MG63 (cell line): ENCODE measurements around the gene MEIS2. TPM values are rescaled to one million over a fixed set of nuclear protein-coding genes. Genes with fewer than 3 reads are reported as not detected.

Experiments
- DNase-seq: peaks from one replicate; pipeline ENCODE4 v3.0.0-alpha.2; 2020
- H3K27me3 ChIP-seq: fragments of 250-450 bp; sonication (Bioruptor Pico); 2 replicates; pipeline ENCODE4 v1.5.1; 2020; ENCODE audit warnings: mild to moderate bottlenecking, moderate library complexity
- H3K36me3 ChIP-seq: fragments of 250-450 bp; sonication (Bioruptor Pico); 2 replicates; pipeline ENCODE4 v1.5.1; 2020; ENCODE audit warnings: mild to moderate bottlenecking, moderate library complexity
- H3K4me3 ChIP-seq: fragments of 250-450 bp; sonication (Bioruptor Pico); 2 replicates; pipeline ENCODE4 v1.5.1; 2020; ENCODE audit warnings: mild to moderate bottlenecking, moderate library complexity
- H3K9me3 ChIP-seq: fragments of 250-450 bp; sonication (Bioruptor Pico); 2 replicates; pipeline ENCODE4 v1.5.1; 2020; ENCODE audit warnings: mild to moderate bottlenecking, moderate library complexity
- total RNA-seq: library from RNA; depleted of rRNA; stranded (reverse); fragments of >200 nt; shearing (Covaris generic); gene quantifications from 2 replicates; pipeline ENCODE4 v1.2.3, GENCODE V29; 2014; ENCODE audit warnings: low replicate concordance

Gene MEIS2
- total RNA-seq, 1 experiment from 2014 or later, result 2.0 TPM

DNA sequence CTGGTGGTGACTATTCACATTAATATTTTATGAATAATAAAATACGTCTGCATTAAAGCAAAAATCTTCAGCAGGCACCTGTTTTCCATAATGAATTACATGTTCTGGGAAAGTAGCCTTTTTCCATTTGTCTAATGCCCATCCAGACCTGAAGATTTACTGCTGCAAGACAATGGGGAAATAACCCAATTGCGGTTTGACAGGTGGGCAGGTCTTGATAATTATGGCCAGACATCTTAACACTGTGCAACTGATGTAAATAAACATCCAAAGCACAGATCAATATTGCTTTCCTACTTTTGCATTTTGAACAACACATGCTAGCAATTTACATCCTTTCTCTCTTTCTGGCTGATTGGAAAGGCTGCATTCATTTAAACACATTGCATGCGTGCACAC lies 173.9 kb downstream of the MEIS2 start:
- H3K36me3 ChIP-seq, result no peaks in the 10 kb centered on the region
- DNase-seq, result no peak
- no peak overlapping the region for H3K4me3 ChIP-seq
- H3K27me3 ChIP-seq, result no peaks in the 10 kb centered on the region
- no peaks in the 10 kb centered on the region for H3K9me3 ChIP-seq

DNA sequence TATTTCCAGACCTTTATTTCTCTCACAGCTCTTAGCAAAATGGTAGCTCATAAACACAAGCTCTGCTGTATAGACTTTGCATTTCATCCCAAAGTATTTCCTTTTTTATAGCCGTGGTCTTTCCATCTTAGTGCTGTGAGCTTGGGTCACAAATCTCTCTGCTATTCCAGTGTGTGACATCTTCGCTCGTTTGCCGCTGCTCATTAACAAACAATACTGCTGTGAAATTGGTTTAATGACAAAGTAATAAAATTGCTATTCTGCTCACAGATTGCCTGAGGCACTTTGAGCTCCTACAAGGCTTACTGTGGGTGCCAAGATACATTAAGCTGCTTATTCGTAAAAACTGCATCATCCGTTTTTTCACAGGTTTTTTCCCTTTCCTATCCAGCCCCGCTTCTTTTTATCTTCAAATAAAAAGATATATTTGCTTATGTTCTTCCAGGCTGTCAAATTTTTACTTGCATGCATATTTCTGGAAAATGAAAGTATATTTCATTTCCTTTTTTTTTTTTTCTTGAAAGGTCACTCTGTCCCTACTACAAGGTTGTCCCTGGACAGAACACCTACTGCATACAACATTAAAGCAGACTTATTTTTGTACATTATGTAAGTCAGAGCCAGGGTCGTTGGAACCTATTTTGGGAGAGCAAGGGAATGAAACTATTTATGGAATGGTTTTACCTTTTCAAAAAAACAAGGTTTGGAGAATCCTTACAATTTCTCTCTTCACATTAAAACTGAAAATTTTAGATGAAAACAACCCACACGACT lies 174.5 kb downstream of the MEIS2 start:
- H3K9me3 ChIP-seq, result no peaks in the 10 kb centered on the region
- no peak for DNase-seq
- H3K27me3 ChIP-seq, result no peaks in the 10 kb centered on the region
- H3K36me3 ChIP-seq, result no peaks in the 10 kb centered on the region
- no peak overlapping the region for H3K4me3 ChIP-seq

DNA sequence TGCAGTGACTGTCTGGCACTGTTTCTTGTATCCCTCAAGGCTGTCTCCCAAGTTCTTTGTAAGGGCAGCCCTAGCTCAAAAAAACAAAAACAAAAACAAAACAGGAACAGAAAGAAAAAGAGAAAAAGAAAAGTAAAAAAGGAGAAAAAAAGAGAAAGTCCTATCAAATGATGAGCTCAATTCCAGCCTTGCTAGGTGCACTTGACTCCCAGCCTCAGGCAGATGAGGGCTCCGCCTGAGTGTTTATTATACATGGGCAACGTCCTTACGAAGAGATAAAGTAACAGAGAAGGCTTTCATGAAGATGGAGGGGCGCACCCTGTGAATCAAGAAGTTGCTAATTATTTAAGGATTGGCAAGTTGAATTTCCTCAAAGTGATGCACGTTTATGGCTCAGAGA lies 175.3 kb downstream of the MEIS2 start:
- Histone ChIP-seq H3K27me3 (no peaks in the 10 kb centered on the region), H3K36me3 (no peaks in the 10 kb centered on the region), H3K9me3 (no peaks in the 10 kb centered on the region), H3K4me3 (no peak overlapping the region)
- no peak for DNase-seq

DNA sequence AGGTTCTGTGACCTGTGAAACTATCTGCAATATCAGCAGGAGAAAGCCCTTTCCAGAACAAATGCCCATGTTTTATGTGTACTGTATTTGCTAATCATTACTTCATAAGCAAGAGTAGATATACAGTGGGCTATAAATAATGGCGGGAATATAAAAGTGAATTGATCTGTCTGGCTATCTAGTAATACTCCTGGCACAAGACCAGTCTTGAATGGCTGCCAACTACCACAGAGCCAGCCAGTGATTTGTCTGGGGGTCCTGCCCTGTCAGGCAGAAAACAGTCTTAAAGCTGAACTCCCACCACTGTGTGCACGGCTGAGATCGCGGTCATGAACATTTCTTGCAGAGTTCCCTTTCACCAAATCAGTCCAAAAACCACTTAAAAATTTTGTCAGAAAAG lies 176.3 kb downstream of the MEIS2 start:
- Histone ChIP-seq H3K4me3 (no peak overlapping the region), H3K27me3 (no peaks in the 10 kb centered on the region), H3K9me3 (no peaks in the 10 kb centered on the region), H3K36me3 (no peaks in the 10 kb centered on the region)
- DNase-seq, result no peak

DNA sequence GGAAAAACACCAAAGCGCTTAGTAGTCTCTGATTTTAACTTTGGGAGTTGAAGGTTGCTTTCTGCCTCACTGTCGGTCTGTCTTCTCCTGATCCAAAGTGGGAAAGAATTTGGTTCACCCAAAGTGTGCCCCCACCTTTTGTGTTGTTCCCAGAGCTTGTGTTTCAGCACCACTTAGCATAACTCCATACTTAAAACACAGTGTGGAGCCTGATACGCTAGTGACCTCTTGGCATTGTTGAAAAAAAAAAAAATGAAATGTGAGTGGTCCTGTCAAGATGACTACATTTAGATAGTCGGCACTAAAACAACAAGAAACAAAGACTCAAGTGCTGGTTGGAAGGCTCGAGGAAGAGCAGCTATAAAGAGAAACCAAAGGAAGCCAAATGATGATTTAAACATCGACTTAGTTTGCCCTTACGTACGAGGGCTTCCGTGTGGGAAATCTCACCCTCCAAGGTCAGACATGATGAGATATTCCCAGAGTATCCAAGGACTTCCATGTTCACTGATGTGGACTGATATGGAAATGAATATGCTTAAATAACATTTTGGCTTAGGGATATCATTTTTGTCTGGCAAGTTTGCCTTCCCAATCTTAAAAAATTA lies 178.8 kb downstream of the MEIS2 start:
- Histone ChIP-seq H3K27me3 (no peaks in the 10 kb centered on the region), H3K9me3 (no peaks in the 10 kb centered on the region), H3K4me3 (no peak overlapping the region), H3K36me3 (no peaks in the 10 kb centered on the region)
- no peak for DNase-seq

DNA sequence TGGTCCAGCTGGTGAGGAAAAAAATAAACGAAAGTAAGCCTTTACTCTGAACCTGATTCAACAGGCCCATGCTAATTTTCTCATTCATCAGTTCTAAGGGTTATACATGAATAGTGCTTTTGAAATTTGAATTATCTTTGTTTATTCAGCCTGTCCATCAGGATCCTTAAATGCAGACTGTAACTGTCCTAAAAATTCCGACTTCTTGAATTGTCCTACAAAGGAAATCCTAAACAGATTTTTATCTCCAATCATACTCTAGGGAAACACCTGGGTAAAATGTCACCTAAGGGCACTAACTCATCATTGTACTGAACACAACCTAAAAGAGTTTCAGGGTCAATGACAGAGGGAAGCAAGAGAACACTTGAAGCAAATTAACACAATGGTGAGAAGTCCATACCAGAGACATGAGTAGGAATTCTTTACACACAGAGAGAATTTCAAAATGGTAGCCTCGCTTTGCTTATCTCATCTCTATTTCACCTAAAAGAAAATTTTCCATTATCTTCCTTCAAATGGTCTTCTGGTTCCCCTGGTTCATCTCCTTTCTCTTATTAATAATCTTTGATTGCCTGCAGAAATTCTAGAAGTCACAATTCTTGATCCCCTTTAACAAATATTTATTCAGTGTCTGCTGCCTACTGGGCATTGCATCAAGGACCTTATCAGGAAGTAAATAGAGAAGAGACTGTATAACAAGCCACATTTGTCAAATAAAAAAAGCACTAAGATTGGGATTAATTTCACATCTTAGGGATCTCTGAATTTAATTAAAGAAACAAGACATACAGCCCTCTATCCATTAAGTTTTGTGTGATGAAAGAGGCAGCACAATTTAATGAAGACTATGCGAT lies 182.7 kb downstream of the MEIS2 start:
- DNase-seq, result no peak
- Histone ChIP-seq H3K9me3 (no peaks in the 10 kb centered on the region), H3K4me3 (no peak overlapping the region), H3K27me3 (no peaks in the 10 kb centered on the region), H3K36me3 (no peaks in the 10 kb centered on the region)

DNA sequence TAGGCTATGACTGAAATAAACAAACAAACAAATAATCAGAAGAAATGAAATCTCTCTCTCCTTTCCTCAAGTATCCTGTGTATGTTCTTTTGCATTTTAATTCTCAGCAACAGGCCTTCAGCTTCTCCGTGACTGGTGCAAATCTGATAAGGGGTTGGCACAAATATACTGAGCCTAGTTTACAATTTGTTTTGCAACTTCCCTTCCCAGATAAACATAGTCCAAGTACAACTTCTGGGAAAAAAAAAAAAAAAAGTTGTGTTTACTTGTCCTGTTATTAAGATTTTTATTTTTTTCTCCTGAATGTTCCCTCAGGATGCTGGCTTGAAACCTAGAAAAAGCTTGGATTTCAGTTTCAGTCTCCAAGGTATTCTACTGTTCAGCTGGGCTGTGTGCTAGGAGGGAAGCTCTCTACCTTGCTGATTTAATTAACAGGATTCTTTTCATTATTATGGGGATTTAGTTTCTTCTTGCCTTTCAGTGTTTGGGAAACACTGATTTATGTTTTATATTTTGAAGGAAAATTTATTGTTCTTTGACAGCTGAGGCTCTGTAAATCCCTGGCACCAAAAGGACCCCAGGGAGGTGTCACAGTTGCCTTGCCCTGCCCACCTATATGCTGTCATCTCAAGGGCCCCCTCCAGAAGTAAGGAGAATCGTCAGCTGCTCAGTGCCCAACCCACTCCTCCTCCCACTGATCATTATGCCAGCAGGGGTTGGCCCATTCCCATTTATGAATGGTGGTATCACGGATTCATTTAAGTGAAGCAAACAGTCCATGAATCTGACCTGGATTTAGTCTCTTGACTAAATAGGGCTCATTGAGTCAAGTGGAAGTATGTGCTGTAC lies 185.2 kb downstream of the MEIS2 start:
- Histone ChIP-seq H3K4me3 (no peak overlapping the region), H3K27me3 (no peaks in the 10 kb centered on the region), H3K9me3 (no peaks in the 10 kb centered on the region), H3K36me3 (no peaks in the 10 kb centered on the region)
- DNase-seq, result no peak

DNA sequence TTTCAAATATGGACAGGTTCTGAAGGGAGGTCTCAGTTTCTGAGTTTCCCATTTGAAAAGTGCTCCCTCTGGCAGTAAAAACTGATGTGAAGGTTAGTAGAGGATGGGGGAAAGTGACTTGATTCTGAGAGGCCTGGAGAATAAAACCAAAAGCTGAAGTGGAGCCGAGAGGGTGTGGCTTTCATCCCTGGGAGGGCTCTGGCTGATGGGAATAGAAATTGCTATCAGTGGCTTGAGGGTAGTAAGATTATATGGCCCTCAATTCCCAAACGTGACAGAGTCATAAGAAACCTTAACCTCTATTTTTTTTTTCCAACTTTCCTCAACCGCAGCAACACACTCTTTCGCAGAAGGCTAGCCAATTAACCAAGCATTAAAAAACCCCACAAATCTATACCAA lies 185.9 kb downstream of the MEIS2 start:
- Histone ChIP-seq H3K36me3 (no peaks in the 10 kb centered on the region), H3K4me3 (no peak overlapping the region), H3K27me3 (no peaks in the 10 kb centered on the region), H3K9me3 (no peaks in the 10 kb centered on the region)
- DNase-seq, result no peak

DNA sequence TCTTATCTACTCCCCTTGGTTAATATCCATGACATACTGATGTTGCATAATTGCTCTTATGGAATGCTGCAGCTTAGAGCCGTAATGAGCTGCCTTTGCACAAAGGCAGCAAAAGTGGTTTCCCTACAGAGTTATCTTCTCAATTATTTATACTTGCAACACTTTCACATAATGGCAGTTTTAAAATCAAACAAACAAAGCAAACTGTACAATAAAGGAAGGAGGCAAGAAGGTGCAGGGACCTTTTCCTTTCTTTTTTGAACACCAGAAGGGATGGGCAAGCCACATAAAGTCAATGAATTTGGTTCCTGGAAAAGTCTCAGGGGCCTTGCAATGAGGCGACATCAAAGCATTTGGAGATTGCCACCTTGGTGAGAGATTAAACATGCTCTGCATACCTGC lies 188.0 kb downstream of the MEIS2 start:
- H3K36me3 ChIP-seq, result no peaks in the 10 kb centered on the region
- DNase-seq, result no peak
- no peak overlapping the region for H3K4me3 ChIP-seq
- H3K27me3 ChIP-seq, result no peaks in the 10 kb centered on the region
- H3K9me3 ChIP-seq, result no peaks in the 10 kb centered on the region

DNA sequence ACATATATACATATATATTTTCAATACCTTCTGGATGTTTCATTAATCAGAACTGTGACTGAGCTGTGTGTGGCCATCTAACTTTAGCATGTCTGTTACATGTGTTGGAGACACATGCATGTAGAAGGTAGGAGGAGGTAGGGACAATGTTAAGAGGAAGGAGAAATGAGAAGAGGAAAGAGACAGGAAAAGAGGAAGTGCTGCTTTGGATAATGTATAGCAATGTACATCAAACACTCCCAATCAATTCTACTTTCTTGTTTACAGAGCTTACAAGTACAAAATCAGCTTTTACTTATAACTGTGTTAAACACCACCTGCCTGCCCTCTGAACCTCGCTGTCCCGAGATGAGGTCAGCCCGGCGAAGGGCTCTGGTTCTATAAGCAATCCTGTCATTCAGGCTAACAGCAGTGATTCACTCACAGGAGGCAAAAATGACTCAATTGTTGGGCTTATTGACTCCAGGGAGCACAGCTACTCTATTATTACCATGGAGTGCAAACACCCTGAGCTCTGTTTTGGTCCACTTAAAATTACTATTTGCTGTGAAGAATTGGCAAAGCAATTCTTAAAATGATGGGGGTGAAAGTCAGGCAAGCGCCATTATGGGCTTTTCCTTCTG lies 188.9 kb downstream of the MEIS2 start:
- no peaks in the 10 kb centered on the region for H3K9me3 ChIP-seq
- H3K27me3 ChIP-seq, result no peaks in the 10 kb centered on the region
- DNase-seq, result peak; percentile 41
- no peaks in the 10 kb centered on the region for H3K36me3 ChIP-seq
- H3K4me3 ChIP-seq, result no peak overlapping the region

DNA sequence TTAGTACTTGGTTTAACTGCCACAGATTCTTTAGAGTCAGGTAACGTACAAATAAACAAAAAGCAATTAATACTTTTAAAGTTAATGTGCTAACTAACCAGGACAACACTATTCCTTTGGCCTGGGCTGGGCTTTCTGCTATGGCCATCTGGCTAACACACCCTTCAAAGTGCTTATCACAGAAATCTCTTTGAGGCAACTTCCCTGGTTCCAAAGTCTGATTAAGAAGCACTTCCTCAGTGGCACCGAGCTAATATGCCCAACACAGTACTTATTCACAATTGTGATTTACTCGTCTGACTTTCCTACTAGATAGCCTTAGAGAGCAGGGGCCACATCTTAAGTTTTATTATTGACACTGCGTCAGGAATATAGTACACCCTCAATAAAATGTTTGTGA lies 191.4 kb downstream of the MEIS2 start:
- DNase-seq, result no peak
- no peaks in the 10 kb centered on the region for H3K9me3 ChIP-seq

DNA sequence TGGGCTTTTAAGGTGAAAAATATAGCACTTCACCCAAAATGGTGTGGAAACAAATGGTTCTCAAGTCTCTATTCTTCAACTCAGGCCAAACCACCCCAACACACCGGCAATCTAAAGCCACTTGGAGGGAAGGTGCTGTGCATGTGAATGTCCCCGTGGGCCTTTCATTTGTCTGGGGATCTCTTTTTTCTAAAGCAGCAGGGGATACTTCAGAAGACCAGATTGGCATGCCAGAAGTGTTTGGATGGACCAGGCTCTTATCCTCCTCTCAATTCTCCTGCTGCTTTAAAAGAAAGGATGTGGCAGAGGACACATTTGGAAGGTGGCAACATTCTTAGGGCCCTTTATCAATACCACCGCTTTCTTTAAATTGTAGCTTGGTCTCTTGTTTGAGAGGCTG lies 193.1 kb downstream of the MEIS2 start:
- no peaks in the 10 kb centered on the region for H3K27me3 ChIP-seq
- H3K4me3 ChIP-seq, result no peak overlapping the region
- no peaks in the 10 kb centered on the region for H3K36me3 ChIP-seq
- H3K9me3 ChIP-seq, result no peaks in the 10 kb centered on the region
- no peak for DNase-seq

More for the DNA sequence above, 191.4 kb downstream of the MEIS2 start:
- no peaks in the 10 kb centered on the region for H3K27me3 ChIP-seq
- H3K36me3 ChIP-seq, result no peaks in the 10 kb centered on the region
- H3K4me3 ChIP-seq, result no peak overlapping the region

DNA sequence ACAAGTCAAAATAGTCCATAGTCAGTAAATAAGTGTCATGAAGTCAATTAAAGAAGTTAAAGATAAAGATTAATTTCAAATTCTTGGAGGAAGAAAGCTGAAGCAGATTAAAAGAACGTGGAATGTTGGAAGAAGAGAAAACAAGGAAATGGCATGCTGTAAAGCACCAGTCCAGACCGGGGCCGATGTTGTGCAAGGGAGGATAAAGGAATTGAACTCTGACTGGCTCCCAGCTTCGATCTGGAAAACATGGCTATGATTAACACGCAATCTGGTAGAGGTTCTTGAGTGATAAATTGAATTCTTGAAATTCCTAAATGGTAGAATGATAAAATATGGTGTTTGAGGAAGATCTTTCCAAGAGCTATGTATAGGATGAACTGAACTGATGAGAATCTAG lies 194.4 kb downstream of the MEIS2 start:
- Histone ChIP-seq H3K4me3 (no peak overlapping the region), H3K9me3 (no peaks in the 10 kb centered on the region), H3K27me3 (no peaks in the 10 kb centered on the region), H3K36me3 (no peaks in the 10 kb centered on the region)
- DNase-seq, result no peak

DNA sequence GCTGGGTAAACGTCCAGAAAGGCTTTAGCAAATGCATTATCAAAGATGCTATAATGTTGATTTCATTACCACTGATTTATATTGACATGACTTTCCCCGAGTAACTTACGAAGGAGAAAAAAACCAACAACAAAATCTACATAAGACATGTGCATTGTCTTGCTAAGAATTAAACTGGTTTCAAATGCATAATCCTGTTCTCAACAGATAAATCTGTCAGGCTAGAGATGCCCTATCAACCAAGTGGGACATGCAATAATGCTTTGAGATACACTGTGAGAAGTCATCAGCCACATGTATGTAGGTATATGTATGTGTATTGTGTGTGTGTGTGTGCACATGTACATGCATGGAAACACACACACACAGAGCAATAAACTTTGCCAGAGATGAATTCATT lies 195.6 kb downstream of the MEIS2 start:
- Histone ChIP-seq H3K9me3 (no peaks in the 10 kb centered on the region), H3K27me3 (no peaks in the 10 kb centered on the region), H3K36me3 (no peaks in the 10 kb centered on the region), H3K4me3 (no peak overlapping the region)
- no peak for DNase-seq

DNA sequence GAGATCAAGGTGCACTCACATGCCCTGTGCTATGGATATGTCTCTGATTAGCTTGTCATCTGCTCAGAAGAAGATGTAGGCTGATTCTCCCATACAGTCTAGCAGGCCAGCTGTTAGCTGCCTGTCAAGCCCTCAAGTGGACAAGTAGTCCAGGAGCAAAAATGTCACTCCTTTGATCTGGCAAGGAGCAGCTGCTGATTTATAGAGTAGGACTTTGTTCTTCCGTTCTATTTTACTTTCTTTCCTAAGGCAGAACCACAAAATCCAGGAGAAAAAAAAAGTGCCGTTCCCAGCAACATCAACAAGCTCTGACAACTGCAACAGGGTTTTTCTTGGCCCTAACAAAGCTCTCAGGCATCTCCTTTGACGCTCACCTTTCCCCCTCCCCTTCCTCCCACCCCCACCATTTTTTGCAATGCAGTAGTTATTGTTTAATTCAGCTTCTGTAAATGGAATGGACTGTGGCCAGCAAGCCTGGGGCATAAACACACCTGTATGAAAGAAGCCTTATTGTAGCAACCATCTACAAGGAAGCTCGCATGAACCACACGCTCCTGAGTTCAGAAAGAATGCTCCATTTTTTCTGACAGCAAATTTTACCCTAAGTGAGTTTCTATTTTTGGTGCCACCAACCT lies 196.3 kb downstream of the MEIS2 start:
- Histone ChIP-seq H3K27me3 (no peaks in the 10 kb centered on the region), H3K4me3 (no peak overlapping the region), H3K36me3 (no peaks in the 10 kb centered on the region), H3K9me3 (no peaks in the 10 kb centered on the region)
- no peak for DNase-seq

DNA sequence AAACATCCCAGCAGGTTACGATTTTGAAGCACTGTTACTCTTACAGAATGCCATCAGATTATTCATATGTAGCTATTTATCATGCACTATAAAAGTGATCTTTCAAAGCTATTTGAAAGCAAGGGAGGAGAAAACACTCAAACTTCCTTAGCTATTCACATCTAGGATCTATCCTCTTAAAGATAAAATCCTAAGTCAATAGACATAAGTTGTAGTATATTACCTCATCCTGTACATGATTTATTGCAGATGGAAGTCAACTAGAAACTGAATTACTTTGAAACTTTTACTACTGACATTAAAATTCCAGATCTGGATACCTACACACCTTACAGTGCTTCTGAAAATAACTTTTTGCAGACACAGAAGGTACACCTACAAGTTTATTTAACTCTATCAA lies 197.2 kb downstream of the MEIS2 start:
- Histone ChIP-seq H3K9me3 (no peaks in the 10 kb centered on the region), H3K4me3 (no peak overlapping the region), H3K27me3 (no peaks in the 10 kb centered on the region), H3K36me3 (no peaks in the 10 kb centered on the region)
- DNase-seq, result no peak
